HFFc6 (cell line): Measurements from ENCODE around the gene DYNC1I1. TPM values are rescaled to one million over a fixed set of nuclear protein-coding genes. Genes with fewer than 3 reads are reported as not detected.

Experiments
- DNase-seq: peaks from one replicate; pipeline ENCODE4 v3.0.0-alpha.2; 2018
- H3K27ac Mint-ChIP-seq: 2 replicates; pipeline ENCODE4 v1.8.0; 2020; ENCODE audit warnings: mild to moderate bottlenecking, mixed read lengths
- H3K27me3 Mint-ChIP-seq: 2 replicates; pipeline ENCODE4 v1.8.0; 2021; ENCODE audit warnings: mild to moderate bottlenecking, moderate library complexity, mixed read lengths; ENCODE audit not compliant: insufficient read depth
- H3K36me3 Mint-ChIP-seq: 2 replicates; pipeline ENCODE4 v1.8.0; 2021; ENCODE audit warnings: low read depth, mixed read lengths
- H3K4me1 Mint-ChIP-seq: 2 replicates; pipeline ENCODE4 v1.8.0; 2020; ENCODE audit warnings: low read depth, mixed read lengths
- H3K4me3 Mint-ChIP-seq: 2 replicates; pipeline ENCODE4 v1.8.0; 2020; ENCODE audit warnings: mild to moderate bottlenecking, moderate library complexity, mixed read lengths
- H3K9me3 Mint-ChIP-seq: 2 replicates; pipeline ENCODE4 v1.8.0; 2020; ENCODE audit warnings: mild to moderate bottlenecking, mixed read lengths
- CTCF ChIP-seq: fragments of 200-600 bp; sonication (generic); IDR thresholded peaks from 2 replicates; pipeline ENCODE4 v1.5.0; 2021; ENCODE audit warnings: antibody characterized with exemption, mild to moderate bottlenecking
- total RNA-seq, 6 experiments: library from RNA; stranded (reverse); fragmentation: NEBNext Ultra II Directional; extraction: Animal tissue kit (Norgen Biotek cat#: 25700); gene quantifications; 2 replicates in 1 of 6; 3 replicates in 5 of 6; pipeline ENCODE4 v1.2.3, GENCODE V29; 2021

The DYNC1I1 gene
- total RNA-seq, 6 experiments from 2014 or later = 0.08 to 0.34 (median 0.14) TPM; not detected in 1

GRCh38 chr7:96045919-96046318, 273.6 kb downstream of the DYNC1I1 start:
- Mint-ChIP-seq H3K4me3 (no peak overlapping the region), H3K4me1 (no peaks in the 10 kb centered on the region), H3K36me3 (no peaks in the 10 kb centered on the region), H3K27ac (no peak overlapping the region), H3K27me3 (no peaks in the 10 kb centered on the region), H3K9me3 (no peaks in the 10 kb centered on the region)
- DNase-seq = no peak
- no peak for TF ChIP-seq CTCF

GRCh38 chr7:96052289-96052688, 279.9 kb downstream of the DYNC1I1 start:
- no peaks in the 10 kb centered on the region for H3K36me3 Mint-ChIP-seq
- H3K27ac Mint-ChIP-seq = no peak overlapping the region
- no peaks in the 10 kb centered on the region for H3K9me3 Mint-ChIP-seq
- no peak for DNase-seq
- no peaks in the 10 kb centered on the region for H3K4me1 Mint-ChIP-seq
- no peak overlapping the region for H3K4me3 Mint-ChIP-seq
- H3K27me3 Mint-ChIP-seq = no peaks in the 10 kb centered on the region
- TF ChIP-seq CTCF = no peak

- H3K27me3 Mint-ChIP-seq = no peaks in the 10 kb centered on the region
- no peaks in the 10 kb centered on the region for H3K4me1 Mint-ChIP-seq
- DNase-seq = no peak
- H3K36me3 Mint-ChIP-seq = no peaks in the 10 kb centered on the region
- H3K4me3 Mint-ChIP-seq = no peak overlapping the region
- H3K27ac Mint-ChIP-seq = no peak overlapping the region
- no peaks in the 10 kb centered on the region for H3K9me3 Mint-ChIP-seq
- no peak for TF ChIP-seq CTCF
These were observed 280.6 kb downstream of the DYNC1I1 start for GRCh38 chr7:96052860-96053470.

GRCh38 chr7:96055717-96056116, 283.4 kb downstream of the DYNC1I1 start:
- TF ChIP-seq CTCF = no peak
- no peaks in the 10 kb centered on the region for H3K36me3 Mint-ChIP-seq
- no peak for DNase-seq
- peaks cover 4% of the 10 kb centered on the region; the same call in 1 of the 2 replicates for H3K9me3 Mint-ChIP-seq
- no peaks in the 10 kb centered on the region for H3K4me1 Mint-ChIP-seq
- H3K4me3 Mint-ChIP-seq = no peak overlapping the region
- H3K27me3 Mint-ChIP-seq = peaks cover 2% of the 10 kb centered on the region; the same call in 1 of the 2 replicates
- H3K27ac Mint-ChIP-seq = no peak overlapping the region

GRCh38 chr7:96059075-96059474, 286.7 kb downstream of the DYNC1I1 start:
- Mint-ChIP-seq H3K27me3 (peaks cover 11% of the 10 kb centered on the region), H3K4me3 (no peak overlapping the region), H3K4me1 (no peaks in the 10 kb centered on the region), H3K9me3 (peaks cover 4% of the 10 kb centered on the region; the same call in 1 of the 2 replicates), H3K36me3 (no peaks in the 10 kb centered on the region), H3K27ac (no peak overlapping the region)
- TF ChIP-seq CTCF = no peak
- no peak for DNase-seq
